Smooth muscle cell (in vitro differentiated cells): ENCODE data around the gene SNAI1. TPM values are rescaled to one million over a fixed set of nuclear protein-coding genes. Genes with fewer than 3 reads are reported as not detected.
"Not testable (repeated sequence)": the region's sequence is repeated elsewhere in the genome, so short reads cannot be mapped to it uniquely, and the experiment has no call there.

Experiments used
- DNase-seq: peaks from one replicate; lab custom pipeline; 2025; ENCODE audit not compliant: unreplicated experiment; lab: John Stamatoyannopoulos, UW
- H2AFZ ChIP-seq: fragments of 200-600 bp; sonication (generic); 2 replicates; pipeline ENCODE4 v1.6.0; 2016; ENCODE audit warnings: antibody characterized with exemption, low read depth, mild to moderate bottlenecking
- H3F3A ChIP-seq: fragments of 200-600 bp; sonication (generic); 2 replicates; pipeline ENCODE4 v1.6.0; 2017; ENCODE audit warnings: antibody characterized with exemption, low read depth
- H3K27ac ChIP-seq: fragments of 200-600 bp; sonication (generic); 2 replicates; pipeline ENCODE4 v1.5.1; 2016; ENCODE audit warnings: low read depth, mild to moderate bottlenecking
- H3K27me3 ChIP-seq: fragments of 200-600 bp; sonication (generic); 2 replicates; pipeline ENCODE4 v1.6.1; 2016; ENCODE audit warnings: low read depth, mild to moderate bottlenecking
- H3K36me3 ChIP-seq: fragments of 200-600 bp; sonication (generic); 2 replicates; pipeline ENCODE4 v1.5.1; 2016; ENCODE audit warnings: low read depth
- H3K4me1 ChIP-seq: fragments of 200-600 bp; sonication (generic); 2 replicates; pipeline ENCODE4 v1.5.1; 2016; ENCODE audit warnings: low read depth
- H3K4me2 ChIP-seq: fragments of 200-600 bp; sonication (generic); 2 replicates; pipeline ENCODE4 v1.6.0; 2016; ENCODE audit warnings: mild to moderate bottlenecking
- H3K4me3 ChIP-seq: fragments of 200-600 bp; sonication (generic); 2 replicates; pipeline ENCODE4 v1.5.1; 2016; ENCODE audit warnings: mild to moderate bottlenecking
- H3K79me2 ChIP-seq: fragments of 200-600 bp; sonication (generic); 2 replicates; pipeline ENCODE4 v1.6.0; 2016; ENCODE audit warnings: low read depth, mild to moderate bottlenecking
- H3K9ac ChIP-seq: fragments of 200-600 bp; sonication (generic); 2 replicates; pipeline ENCODE4 v1.6.0; 2016; ENCODE audit warnings: low read depth
- H3K9me3 ChIP-seq: fragments of 200-600 bp; sonication (generic); replicated peaks from 2 replicates; pipeline ENCODE4 v1.5.1; 2016; ENCODE audit warnings: low read depth
- H4K20me1 ChIP-seq: fragments of 200-600 bp; sonication (generic); 2 replicates; pipeline ENCODE4 v1.6.0; 2016; ENCODE audit warnings: low read depth
- CTCF ChIP-seq: fragments of 200-600 bp; sonication (generic); IDR thresholded peaks from 2 replicates; pipeline ENCODE4 v1.5.1; 2017; ENCODE audit warnings: borderline replicate concordance, mild to moderate bottlenecking, antibody characterized with exemption; ENCODE audit not compliant: insufficient read depth, poor library complexity, severe bottlenecking
- WGBS: methylation state at CpG from one replicate; pipeline ENCODE4 v1.1.7; 2016; ENCODE audit warnings: low lambda C conversion rate; 5-methylcytosine and 5-hydroxymethylcytosine counted together
- polyA plus RNA-seq: library from polyadenylated mRNA; unstranded; fragments of >200 nt; fragmentation: Nextera tagmentation; extraction: Ambion mirVana; gene quantifications from 2 replicates; pipeline ENCODE4 v1.2.1, GENCODE V29; 2016
- total RNA-seq: library from RNA; depleted of rRNA; stranded (reverse); fragments of >200 nt; gene quantifications from 2 replicates; pipeline ENCODE4 v1.2.3, GENCODE V29; 2014

Gene SNAI1
- total and polyA plus RNA-seq, 2 experiments from 2014 or later: 3.7 to 20.7 TPM

- Histone ChIP-seq H3K27me3 (no peaks in the 10 kb centered on the region), H3K79me2 (no peaks in the 10 kb centered on the region), H3K9me3 (no peaks in the 10 kb centered on the region), H3K4me1 (no peaks in the 10 kb centered on the region), H3K9ac (no peak overlapping the region), H3K4me3 (no peak overlapping the region), H3F3A (no peaks in the 10 kb centered on the region), H2AFZ (no peak overlapping the region), H3K4me2 (no peak overlapping the region), H3K36me3 (peaks cover 10% of the 10 kb centered on the region), H3K27ac (no peak overlapping the region), H4K20me1 (peaks cover 3% of the 10 kb centered on the region)
- 98% methylated on average over 18 of the region's 18 CpGs for WGBS
- no peak for TF ChIP-seq CTCF
- DNase-seq: no peak
Observed at GRCh38 chr20:49956689-49957088, 26.1 kb upstream of the SNAI1 start.

- H3K27ac ChIP-seq, DNase-seq, H3K4me3 ChIP-seq, H3K27me3 ChIP-seq, H4K20me1 ChIP-seq, H3K4me2 ChIP-seq, H3K79me2 ChIP-seq, H3K4me1 ChIP-seq, H2AFZ ChIP-seq, H3K9me3 ChIP-seq, H3K9ac ChIP-seq, H3F3A ChIP-seq: not testable (repeated sequence)
- WGBS: 91% methylated on average over 12 of the region's 12 CpGs
- peaks cover 10% of the 10 kb centered on the region for H3K36me3 ChIP-seq
Observed at GRCh38 chr20:49957089-49957938, 25.5 kb upstream of the SNAI1 start.

DNA sequence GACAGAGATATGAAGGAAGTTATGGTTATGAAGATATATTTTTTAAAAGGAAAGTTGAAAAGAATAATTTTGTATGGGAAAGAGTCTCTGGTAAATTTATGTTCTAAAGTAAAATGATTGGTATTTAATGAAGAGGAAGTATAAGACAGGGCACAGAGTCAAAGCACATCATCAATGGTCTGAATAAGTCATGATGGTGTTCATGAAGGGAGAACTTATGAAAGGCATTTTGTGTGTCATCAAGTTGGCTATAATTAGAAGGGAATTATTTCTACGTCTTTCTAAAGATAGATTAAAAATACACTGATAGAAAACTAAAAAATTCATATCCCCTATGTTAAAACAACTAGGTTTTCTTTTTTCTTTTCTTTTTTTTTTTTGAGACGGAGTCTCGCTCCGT lies 21.4 kb upstream of the SNAI1 start:
- no peaks in the 10 kb centered on the region for H3K4me1 ChIP-seq
- no peaks in the 10 kb centered on the region for H3K9me3 ChIP-seq
- no peak overlapping the region for H2AFZ ChIP-seq
- no peaks in the 10 kb centered on the region for H3K27me3 ChIP-seq
- 93% methylated on average over 4 of the region's 4 CpGs for WGBS
- no peak overlapping the region for H3K4me3 ChIP-seq
- H3K36me3 ChIP-seq: no peaks in the 10 kb centered on the region
- DNase-seq: no peak
- H3F3A ChIP-seq: no peaks in the 10 kb centered on the region
- no peak for TF ChIP-seq CTCF
- no peak overlapping the region for H3K9ac ChIP-seq
- no peak overlapping the region for H3K27ac ChIP-seq
- no peaks in the 10 kb centered on the region for H4K20me1 ChIP-seq
- H3K4me2 ChIP-seq: no peak overlapping the region
- H3K79me2 ChIP-seq: no peaks in the 10 kb centered on the region

- H3K4me1 ChIP-seq: no peaks in the 10 kb centered on the region
- DNase-seq: no peak
- H3F3A ChIP-seq: no peaks in the 10 kb centered on the region
- H3K4me2 ChIP-seq: no peak overlapping the region
- TF ChIP-seq CTCF: peak; percentile 47
- H2AFZ ChIP-seq: no peak overlapping the region
- H3K9me3 ChIP-seq: no peaks in the 10 kb centered on the region
- H3K27ac ChIP-seq: no peak overlapping the region
- WGBS: 68% methylated on average over 5 of the region's 5 CpGs
- H3K27me3 ChIP-seq: no peaks in the 10 kb centered on the region
- H3K79me2 ChIP-seq: no peaks in the 10 kb centered on the region
- H3K9ac ChIP-seq: no peak overlapping the region
- no peaks in the 10 kb centered on the region for H4K20me1 ChIP-seq
- no peak overlapping the region for H3K4me3 ChIP-seq
- H3K36me3 ChIP-seq: no peaks in the 10 kb centered on the region
Observed at GRCh38 chr20:49964964-49965780, 17.6 kb upstream of the SNAI1 start.
